Activated CD4-positive, alpha-beta T cell treated with anti-CD3 and anti-CD28 coated beads, Interleukin-2, Interleukin-4, amounts not matched to agents 100 ng/mL and 50 ng/mL, durations not matched to agents 16 hours and 8 hours (primary cell): ENCODE results near the gene KRTAP16-1.
"Not testable (repeated sequence)": the region's sequence is repeated elsewhere in the genome, so short reads cannot be mapped to it uniquely, and the experiment has no call there.

Experiments
- DNase-seq: peaks from one replicate; pipeline ENCODE4 v3.0.0-alpha.2; 2020; ENCODE audit warnings: low spot score

Gene KRTAP16-1

GRCh38 chr17:41308918-41309359, at the start of gene KRTAP16-1:
Gene KRTAP16-1, minus strand, starts transcription at chr17:41309309. Its CDS starts 56 bp downstream, at chr17:41309253.
- DNase-seq = peak; percentile 22

- no peak for DNase-seq
Measured at GRCh38 chr17:41354536-41354935, 45.4 kb upstream of the KRTAP16-1 start.

- no peak for DNase-seq
Measured at GRCh38 chr17:41352597-41353366, 43.7 kb upstream of the KRTAP16-1 start.

GRCh38 chr17:41351177-41351576, 42.1 kb upstream of the KRTAP16-1 start:
- no peak for DNase-seq

- DNase-seq = not testable (repeated sequence)
Measured at GRCh38 chr17:41350381-41350878, 41.3 kb upstream of the KRTAP16-1 start, which contains the start of gene KRT33A. Gene KRT33A, minus strand, starts transcription at chr17:41350828. Its CDS starts 61 bp downstream, at chr17:41350767.

- DNase-seq = no peak
Measured at GRCh38 chr17:41347869-41348760, 39.0 kb upstream of the KRTAP16-1 start.

- DNase-seq = not testable (repeated sequence)
Measured at GRCh38 chr17:41346421-41346820, 37.3 kb upstream of the KRTAP16-1 start.

- no peak for DNase-seq
Measured at GRCh38 chr17:41345992-41346391, 36.9 kb upstream of the KRTAP16-1 start.

- no peak for DNase-seq
Measured at GRCh38 chr17:41343029-41343428, 33.9 kb upstream of the KRTAP16-1 start.

- DNase-seq = peak; percentile 48
Measured at GRCh38 chr17:41340934-41341861, 32.1 kb upstream of the KRTAP16-1 start.

- DNase-seq = no peak
Measured at GRCh38 chr17:41340494-41340893, 31.4 kb upstream of the KRTAP16-1 start.

- no peak for DNase-seq
Measured at GRCh38 chr17:41339571-41340172, 30.6 kb upstream of the KRTAP16-1 start.

- peak; percentile 37 for DNase-seq
Measured at GRCh38 chr17:41338961-41339485, 29.9 kb upstream of the KRTAP16-1 start.

GRCh38 chr17:41335747-41336146, 26.6 kb upstream of the KRTAP16-1 start:
- no peak for DNase-seq

- no peak for DNase-seq
Measured at GRCh38 chr17:41334385-41335305, 25.5 kb upstream of the KRTAP16-1 start.

- DNase-seq = no peak
Measured at GRCh38 chr17:41333836-41334235, 24.7 kb upstream of the KRTAP16-1 start.

- DNase-seq = no peak
Measured at GRCh38 chr17:41333098-41333497, 24.0 kb upstream of the KRTAP16-1 start.

GRCh38 chr17:41332239-41332638, 23.1 kb upstream of the KRTAP16-1 start:
- no peak for DNase-seq

GRCh38 chr17:41331606-41332005, 22.5 kb upstream of the KRTAP16-1 start:
- DNase-seq = no peak
